GM12874 (cell line): ENCODE results near the gene SPATA12.

Experiments used
- CTCF ChIP-seq: IDR thresholded peaks from 2 replicates; pipeline ENCODE4 v1.5.1; 2011; ENCODE audit warnings: low read depth, mild to moderate bottlenecking, control low read depth, low read length, moderate library complexity; ENCODE audit not compliant: insufficient read depth

SPATA12 gene

GRCh38 chr3:57093489-57093888 is 33.0 kb downstream of the SPATA12 start:
- no peak for TF ChIP-seq CTCF

DNA sequence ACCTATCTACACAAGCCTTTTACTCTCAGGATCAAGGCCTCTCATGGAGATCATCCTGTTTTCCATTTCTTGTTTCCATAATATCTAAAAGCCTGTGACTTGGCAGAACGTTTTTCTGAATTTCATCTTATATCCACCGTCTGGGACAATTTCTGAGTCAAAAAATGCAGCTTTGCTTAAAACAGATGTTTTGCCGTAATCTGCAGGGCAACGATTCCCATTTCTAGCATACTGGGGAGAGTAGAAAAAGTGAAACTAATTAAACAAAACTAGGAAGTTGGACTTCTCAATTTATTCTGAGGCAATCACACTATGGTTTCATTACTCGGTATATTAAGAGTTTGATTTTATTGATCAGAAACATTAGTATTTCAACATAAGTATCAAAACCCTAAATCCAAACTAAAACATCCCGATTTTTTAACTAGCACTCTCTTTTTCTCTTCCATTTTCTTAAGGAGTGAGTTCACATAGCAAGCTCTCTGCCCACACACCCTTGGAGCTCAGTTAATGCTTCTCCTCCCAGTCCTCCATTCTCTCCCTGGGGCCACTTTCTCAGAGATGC is 33.6 kb downstream of the SPATA12 start:
- no peak for TF ChIP-seq CTCF

DNA sequence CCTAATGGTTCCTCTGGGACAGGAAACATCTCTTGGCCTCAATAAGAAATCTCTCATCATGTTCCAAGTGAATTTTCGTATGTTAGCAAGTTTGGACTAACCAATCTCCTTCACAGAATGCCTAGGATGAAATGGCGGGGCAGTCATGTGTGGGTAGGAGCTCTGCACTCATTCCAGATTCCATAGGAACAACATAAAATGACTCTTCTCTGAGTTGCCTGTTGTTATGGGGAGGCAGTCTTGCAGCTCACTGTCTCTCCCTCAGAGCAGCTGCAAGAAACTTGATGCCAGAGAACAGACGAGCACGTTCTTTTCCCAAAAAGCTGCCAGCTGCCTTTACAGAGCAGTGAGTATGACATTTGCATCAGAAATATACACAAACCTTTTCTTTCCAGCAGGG is 34.1 kb downstream of the SPATA12 start:
- no peak for TF ChIP-seq CTCF

GRCh38 chr3:57095363-57095762 is 34.9 kb downstream of the SPATA12 start:
- TF ChIP-seq CTCF = no peak

DNA sequence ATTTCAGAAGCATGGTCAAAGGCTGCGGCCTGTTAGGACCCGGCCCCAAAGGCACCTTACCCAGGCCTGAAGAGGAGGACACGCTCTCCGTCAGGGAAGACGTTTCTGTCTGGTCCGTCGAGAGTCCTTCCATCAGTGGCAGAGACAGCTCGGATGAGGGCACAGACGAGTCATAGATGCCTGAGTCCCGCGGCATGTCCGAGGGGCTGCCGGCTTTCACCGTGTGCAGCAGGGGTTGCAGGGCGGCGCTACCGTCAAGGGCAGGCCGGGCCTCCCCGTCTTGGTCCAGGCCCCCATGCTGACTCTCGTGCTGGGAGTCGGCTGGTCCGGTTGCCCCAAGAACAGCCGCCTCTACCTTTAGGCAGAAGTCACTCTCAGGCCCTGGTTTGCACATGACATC is 37.1 kb downstream of the SPATA12 start:
- no peak for TF ChIP-seq CTCF

DNA sequence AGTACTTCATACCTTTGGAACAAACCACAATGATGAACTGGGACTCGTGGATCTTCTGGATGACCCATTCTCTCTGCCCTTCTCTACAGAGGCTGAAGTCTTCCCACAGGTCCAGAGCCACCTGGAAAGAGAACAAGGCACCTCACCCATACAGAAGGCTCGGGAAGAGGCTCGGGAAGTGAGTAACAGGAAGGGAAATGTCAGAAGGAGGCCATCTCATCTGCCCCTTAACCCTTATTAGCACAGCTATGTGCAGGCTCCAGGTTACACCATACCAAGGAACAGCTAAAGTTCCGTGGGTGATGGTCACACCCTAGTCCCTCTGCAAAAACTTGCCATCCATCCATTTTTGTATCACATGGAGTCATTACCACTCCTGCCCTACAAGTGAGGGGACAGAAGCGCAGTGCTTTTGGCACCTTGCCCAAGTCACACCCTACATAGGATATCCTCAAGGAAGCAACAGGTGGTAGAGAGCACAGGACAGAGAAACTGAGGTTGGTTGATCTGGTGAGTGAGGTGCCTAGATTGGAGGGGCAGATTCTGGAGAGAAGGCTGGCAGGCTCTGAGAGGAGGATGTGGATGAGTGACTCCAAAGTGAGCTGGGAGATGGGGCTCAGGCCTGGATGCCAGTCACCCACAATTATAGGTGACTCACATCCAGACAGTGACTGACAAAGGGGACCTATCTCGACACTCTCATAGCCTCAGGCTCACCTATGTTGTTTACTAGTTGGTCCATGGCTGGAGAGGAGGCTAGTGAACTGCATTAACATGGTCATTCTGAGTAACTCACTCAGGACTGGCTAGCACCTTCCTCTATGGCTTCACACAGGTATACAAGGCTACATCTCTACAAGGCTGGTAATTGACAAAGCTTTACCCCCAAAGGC is 38.2 kb downstream of the SPATA12 start:
- no peak for TF ChIP-seq CTCF

DNA sequence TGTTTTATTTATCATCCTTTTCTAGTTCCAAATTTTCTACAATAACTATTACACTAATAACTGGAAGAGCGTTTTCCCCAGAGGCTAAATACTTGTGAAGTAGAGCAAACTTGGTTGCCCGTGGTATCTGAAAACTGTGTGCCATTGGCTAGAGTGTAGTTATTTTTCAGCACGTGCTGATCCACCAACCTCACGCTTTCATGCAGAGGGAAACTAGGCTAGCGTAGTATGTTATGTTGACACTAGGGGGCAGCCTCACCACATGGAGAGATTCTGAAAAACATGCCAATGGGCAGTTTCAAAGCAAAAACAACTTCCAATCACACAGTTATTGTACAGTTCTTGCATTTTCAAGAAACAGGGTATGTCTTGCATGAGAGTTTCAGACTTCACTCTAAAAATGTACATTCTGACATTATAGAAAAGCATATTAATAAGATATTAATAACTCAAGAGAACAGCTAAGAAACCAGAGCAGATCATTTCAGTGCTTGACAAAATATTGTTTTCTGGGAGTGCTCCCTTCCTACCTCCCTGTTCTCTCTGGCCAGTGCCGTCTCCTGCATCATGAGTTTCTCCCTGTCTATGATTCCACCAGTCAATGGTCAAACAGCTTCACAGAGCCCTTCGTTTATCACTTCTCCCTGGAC is 39.7 kb downstream of the SPATA12 start:
- peak; percentile 76 for TF ChIP-seq CTCF
